Nucleus accumbens (tissue), 56 donors: ENCODE measurements around the gene SLC25A25.

Experiments used
- DNase-seq, 56 donors: peaks; one replicate each; lab custom pipeline; 2025; lab: John Stamatoyannopoulos, UW

SLC25A25 gene

DNA sequence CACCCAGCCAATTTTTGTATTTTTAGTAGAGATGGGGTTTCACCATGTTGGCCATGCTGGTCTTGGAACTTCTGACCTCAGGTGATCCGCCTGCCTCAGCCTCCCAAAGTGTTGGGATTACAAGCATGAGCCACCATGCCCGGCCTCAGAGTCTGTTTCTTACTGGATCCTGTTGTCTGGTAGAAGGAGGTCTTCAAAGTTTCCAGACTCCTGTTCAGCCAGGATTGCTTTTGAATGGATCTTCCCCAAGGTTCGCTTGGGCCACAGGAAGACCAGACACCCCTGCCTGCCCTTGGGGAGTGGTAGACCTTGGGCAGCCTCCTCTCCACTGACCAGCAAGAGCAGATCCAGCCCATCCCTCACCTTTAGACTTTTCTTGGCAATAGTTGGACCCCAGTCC, 73.6 kb downstream of the SLC25A25 start:
- DNase-seq = no peak

DNA sequence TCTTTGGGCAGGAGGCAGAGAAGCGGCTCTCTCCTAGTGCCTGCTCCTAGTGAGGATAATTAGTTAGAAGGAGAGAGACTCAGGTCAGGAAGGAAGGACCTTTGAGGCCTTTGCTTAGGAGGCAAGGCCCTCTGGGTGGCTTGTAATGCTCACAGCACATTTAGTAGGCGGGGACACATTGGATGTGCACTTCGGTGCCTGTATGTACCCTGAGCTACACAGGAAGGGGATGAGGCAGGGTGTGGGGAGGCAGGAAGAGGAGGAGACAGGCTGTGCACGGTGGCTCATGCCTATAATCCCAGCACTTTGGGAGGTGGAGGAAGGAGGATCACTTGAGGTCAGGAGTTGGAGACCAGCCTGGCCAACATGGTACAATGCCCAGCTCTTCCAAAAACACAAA, 74.0 kb downstream of the SLC25A25 start:
- DNase-seq = no peak

- DNase-seq = no peak
Observed at GRCh38 chr9:128142596-128142995, 74.6 kb downstream of the SLC25A25 start.

DNA sequence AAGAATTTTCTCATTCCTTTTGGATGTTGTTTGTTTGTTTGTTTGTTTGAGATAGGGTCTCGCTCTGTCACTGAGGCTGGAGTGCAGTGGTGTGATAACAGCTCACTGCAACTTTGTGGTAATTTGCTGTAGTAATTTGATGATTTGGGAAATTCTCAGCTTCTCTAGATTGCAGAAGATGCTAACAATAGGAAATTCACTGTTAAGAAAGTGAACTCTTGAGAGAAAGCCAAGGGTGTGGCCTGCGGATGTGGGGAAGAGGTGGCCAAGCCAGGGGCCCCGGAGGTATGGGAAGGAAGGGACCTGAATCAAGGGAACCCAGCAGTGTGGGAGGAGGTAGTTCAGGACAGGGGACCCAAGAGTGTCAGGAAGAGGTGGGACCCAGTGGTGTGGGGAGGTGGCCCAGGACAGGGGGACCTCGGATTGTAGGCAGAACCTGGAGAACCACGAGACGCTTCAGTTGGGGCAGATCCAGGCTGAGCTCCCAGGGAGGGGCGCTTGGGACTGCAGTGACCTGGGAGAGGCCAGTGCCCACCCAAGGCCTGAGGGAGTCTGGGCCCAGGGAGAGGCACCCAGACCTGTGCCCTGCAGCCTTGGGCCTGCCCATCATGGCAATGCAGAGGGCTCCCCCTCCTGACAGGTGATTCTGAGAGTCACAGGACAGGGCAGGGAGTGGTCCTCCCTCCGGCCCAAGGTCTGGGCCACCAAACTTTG, 75.7 kb downstream of the SLC25A25 start:
- no peak for DNase-seq

GRCh38 chr9:128144239-128145181, 76.5 kb downstream of the SLC25A25 start:
- no peak for DNase-seq

DNA sequence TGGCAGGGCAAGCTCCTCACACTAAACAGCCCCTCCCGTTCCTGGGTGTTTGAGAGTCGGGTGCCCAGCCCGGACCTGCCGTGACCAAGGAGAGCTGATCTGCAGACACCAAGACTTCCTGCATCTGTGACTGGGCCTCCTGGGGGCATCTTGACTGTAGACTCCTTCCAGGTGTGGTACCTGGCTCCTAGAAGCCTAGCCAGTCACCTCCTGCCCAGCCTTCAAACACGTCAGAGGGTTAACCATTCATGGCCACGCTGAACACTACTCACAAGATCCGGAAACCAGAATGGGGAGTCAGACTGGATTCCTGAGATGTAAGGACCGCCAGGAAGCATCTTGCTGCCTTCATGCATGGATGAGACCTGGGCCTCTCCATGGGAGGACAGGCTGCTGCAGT, 77.5 kb downstream of the SLC25A25 start:
- DNase-seq = no peak

DNA sequence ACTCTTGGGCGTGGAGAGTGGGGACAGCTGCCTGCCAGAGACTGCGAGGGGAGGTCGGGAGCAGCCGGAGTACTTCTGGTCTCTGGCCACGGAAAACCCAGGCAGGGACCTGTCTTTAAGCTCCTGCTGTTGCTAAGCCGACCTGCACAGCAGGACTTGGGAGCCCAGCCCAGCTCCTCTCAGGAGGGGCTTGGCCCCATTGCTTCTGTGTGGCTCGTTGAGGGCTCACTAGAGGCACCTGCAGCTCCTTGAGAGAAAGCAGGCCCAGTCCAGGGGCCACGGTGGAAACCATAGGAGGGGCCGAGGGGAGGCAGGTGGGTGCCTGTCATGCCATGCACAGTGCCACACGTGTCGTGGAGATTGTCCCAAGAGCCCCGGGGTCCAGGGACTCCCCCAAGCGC, 77.9 kb downstream of the SLC25A25 start:
- DNase-seq = no peak

DNA sequence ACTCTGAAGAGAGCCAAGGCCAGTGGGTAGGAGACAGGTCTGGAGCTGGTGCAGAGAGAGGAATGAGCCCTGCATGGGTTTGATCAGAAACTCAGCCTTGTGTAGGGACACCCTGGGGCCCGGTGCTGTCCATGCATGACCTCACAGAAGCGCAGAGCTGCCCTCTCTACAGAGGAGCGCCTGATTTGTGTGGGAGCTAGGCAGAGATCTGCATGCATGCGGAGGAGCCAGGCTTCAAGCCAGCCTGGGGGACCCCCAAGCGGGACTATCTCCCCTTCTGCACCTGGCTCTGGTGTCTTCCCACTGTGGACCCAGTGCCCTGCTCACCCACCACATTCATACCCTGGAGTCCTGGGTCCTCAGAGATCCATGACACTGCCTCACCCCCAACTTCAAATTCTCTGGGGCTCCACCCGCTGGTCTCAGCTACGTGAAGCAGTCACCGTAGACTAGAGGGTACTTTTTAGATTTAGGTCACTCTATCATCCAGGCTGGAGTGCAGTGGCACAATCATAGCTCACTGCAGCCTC, 78.6 kb downstream of the SLC25A25 start:
- DNase-seq = no peak

DNA sequence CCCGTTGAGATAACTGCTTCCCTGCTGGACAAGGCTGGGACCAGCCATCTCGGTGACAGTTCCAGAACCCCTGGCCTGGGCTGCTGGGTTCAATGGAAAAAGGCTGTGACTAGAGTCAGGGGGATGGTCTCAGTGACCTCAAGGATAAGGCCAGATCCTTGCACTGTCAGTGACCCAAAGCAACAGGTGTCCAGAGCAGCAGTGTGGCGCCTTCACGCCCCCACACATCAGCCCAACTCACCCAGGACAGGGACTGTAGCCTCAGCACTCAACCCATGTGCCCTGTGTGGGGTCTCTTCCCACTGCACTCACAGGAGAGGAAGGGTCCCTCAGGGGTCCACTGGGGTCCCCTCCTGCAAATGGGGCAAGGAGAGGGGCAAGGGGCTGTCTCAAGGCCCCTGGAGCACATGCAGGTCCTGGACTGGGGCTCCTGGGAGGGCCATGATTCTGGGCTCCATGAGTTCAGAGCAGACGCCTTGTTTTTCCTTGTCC, 80.5 kb downstream of the SLC25A25 start:
- DNase-seq = no peak

DNA sequence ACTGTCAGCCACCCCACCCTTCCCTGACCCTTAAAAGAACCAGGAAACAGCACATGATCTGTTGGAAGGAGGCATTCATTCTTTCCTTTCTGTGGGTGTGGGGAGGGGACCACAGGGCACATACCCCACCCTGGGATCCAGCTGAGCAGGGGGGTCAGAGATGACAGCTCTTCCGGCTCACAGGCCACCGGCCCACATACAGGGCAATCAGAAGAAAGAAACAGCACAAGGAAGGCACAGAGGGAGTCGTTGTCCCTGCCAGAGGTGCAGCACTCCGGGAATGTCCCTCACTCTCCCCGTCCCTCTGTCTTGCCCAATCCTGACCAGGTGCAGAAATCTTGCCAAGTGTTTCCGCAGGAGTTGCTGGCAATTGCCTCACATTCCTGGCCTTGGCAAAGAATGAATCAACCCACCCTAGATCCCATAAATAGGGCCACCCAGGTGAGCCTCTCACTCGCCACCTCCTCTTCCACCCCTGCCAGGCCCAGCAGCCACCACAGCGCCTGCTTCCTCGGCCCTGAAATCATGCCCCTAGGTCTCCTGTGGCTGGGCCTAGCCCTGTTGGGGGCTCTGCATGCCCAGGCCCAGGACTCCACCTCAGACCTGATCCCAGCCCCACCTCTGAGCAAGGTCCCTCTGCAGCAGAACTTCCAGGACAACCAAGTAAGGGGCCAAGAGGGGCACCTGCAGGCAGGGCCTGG, 81.1 kb downstream of the SLC25A25 start, which contains the start of gene LCN2:
Gene LCN2 (plus strand): TSS at position 453 of the 701 bp plus-strand sequence. CDS start 73 bp downstream, at position 526.
- no peak for DNase-seq

DNA sequence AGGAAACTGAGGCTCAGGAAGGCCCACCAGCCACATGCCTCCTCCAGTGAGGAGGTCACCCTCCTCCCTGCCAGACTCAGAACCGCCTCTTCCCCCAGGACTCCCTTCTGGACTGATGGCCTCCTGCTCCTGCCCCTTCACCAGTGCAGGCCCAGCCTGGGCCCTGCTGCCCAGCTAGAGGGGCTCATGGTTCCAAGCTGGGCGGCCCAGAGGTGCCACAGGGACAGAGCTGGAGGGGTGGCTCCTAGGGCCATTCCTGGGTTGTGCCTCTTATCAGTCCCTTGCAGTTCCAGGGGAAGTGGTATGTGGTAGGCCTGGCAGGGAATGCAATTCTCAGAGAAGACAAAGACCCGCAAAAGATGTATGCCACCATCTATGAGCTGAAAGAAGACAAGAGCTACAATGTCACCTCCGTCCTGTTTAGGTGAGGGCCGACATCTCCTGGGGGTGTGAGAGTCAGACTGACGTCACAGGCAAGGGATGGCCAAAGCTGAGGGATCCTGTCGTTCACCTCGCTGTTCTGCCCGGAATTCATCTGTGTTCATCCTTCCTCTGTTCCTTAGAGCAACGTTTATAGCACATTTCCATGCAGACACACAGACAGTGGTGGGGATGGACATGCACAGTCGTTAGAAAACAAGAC, 82.0 kb downstream of the SLC25A25 start:
- no peak for DNase-seq

GRCh38 chr9:128150594-128151308, 82.7 kb downstream of the SLC25A25 start:
- no peak for DNase-seq

DNA sequence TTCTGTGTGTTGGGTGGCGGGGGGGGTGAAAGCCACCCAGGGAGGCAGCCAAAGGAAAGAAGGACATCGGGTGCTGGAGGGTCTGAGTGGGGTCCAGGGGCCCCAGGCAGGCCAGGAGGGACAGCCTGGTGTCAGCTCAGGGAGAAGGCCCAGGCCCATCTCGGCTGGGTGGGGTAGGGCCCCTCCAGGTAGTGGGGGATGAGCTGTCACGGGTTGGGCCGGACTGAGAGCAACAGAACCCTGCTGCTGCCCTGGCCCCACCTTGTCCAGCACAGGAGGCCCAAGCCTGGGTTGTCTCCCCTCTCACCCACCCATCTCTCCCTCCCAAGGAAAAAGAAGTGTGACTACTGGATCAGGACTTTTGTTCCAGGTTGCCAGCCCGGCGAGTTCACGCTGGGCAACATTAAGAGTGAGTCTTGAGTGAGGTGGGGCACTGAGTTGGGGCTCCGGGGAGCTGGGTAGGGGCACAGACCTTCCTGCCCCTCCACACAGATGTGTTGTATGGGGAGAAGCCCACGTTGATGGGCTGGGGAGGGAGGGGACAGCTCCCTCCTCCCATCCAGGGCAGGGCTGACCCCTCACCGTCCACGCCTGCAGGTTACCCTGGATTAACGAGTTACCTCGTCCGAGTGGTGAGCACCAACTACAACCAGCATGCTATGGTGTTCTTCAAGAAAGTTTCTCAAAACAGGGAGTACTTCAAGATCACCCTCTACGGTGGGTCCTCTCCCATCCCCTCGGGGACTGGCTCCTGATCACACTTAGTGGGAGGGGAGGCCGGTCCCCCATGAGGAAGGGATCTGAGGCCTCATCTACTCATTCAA, 83.5 kb downstream of the SLC25A25 start:
- DNase-seq = no peak

DNA sequence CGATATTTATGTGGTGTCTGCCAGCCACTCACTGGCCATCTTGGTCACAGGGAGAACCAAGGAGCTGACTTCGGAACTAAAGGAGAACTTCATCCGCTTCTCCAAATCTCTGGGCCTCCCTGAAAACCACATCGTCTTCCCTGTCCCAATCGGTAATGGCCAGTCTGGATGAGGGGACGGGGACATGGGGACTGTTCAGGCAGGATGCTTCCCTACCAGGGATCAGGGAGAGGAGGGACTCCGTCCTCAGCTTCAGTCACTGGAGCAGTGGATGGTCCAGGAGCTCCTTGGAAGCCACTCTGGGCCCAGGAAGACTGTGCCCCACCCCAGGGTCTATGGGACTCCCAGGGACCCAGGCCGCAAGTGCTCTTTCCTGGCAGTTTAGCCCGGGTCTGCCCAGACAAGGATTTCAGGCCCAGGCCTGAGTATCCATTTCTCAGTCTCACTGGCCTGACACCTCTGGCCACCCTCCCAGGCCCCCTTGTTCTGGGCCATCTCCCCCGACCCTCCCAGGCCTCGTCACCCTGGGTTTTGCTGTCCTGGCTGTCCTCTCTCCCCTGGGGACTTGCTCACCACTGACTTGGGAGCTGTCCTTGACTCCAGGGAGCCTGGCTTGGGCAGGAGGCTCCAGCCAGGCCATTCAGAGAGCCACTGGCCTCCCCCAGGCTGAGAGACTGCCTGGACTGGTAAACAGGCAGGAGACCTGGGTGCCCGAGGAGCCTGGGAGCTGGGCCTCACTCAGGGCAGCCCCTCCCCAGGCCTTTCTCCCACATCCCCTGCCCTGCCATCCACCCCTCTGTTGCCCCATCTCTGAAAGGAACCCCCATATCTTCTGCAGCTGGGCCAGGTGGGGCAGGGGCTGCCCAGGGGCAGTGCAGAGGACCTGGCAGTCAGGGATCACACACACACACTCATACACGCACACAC, 84.4 kb downstream of the SLC25A25 start:
- DNase-seq = no peak

DNA sequence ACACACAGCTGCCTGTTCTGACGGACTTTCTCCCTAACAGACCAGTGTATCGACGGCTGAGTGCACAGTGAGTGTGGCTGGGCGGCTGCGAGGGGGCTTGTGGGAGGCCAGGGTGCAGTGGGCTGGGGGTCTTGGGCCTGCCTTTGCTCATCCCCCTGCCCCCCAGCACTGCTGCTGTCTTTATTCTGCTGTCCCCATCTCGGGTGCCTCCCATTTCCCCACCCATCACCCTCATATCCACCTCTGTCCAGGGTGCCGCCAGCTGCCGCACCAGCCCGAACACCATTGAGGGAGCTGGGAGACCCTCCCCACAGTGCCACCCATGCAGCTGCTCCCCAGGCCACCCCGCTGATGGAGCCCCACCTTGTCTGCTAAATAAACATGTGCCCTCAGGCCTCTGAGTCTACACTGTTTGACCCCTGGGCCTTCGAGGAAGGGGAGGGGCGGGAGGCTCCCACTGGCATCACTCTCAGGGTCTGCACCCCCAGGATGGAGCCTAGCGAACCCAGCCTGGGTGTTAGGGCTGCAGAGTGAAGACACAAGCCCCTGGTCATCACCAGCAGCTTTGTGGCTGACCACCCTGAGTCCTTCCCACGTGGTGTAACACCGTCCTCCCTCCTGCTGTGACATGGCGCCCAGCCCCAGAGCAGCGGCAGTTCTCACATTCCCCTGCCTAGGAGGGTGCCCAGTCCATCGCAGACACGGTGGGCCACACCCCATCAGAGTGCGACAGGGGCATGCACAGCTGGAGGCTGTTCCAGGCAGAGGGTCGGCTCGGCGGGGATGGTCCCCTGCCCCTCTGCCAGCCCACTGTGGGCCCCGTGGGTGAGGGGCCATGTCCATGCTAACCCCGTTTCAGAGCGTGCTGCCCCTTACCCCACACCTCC, 85.3 kb downstream of the SLC25A25 start:
- DNase-seq = no peak

GRCh38 chr9:128153947-128154695, 86.1 kb downstream of the SLC25A25 start:
- no peak for DNase-seq
